SK-N-MC (cell line): ENCODE data around the gene TBC1D10B.

Source experiments
- DNase-seq: peaks from one replicate; pipeline ENCODE4 v3.0.0-alpha.2; 2011; ENCODE audit warnings: low read depth, low spot score
- H3K27ac ChIP-seq: fragments of 200-600 bp; sonication (generic); 2 replicates; pipeline ENCODE4 v1.5.1; 2016; ENCODE audit warnings: mixed run types
- H3K36me3 ChIP-seq: fragments of 200-600 bp; sonication (generic); 2 replicates; pipeline ENCODE4 v1.6.1; 2017; ENCODE audit warnings: antibody characterized with exemption, low read length, mixed read lengths; ENCODE audit not compliant: insufficient read depth
- H3K4me3 ChIP-seq: fragments of 200-600 bp; sonication (generic); 2 replicates; pipeline ENCODE4 v1.5.1; 2016
- H3K9ac ChIP-seq: fragments of 200-600 bp; sonication (generic); 2 replicates; pipeline ENCODE4 v1.8.0; 2017; ENCODE audit warnings: mixed run types, mixed read lengths; ENCODE audit not compliant: insufficient read length
- H3K9me3 ChIP-seq: fragments of 200-600 bp; sonication (generic); 2 replicates; pipeline ENCODE4 v1.6.1; 2017; ENCODE audit warnings: low read depth, mild to moderate bottlenecking, antibody characterized with exemption, low read length, moderate library complexity, mixed read lengths
- EZH2 ChIP-seq: fragments of 200-600 bp; sonication (generic); IDR thresholded peaks from one replicate; pipeline ENCODE4 v1.6.1; 2017; ENCODE audit warnings: antibody characterized with exemption
- FOXP2 ChIP-seq: optimal IDR thresholded peaks from 2 replicates; pipeline ENCODE3; 2011; ENCODE audit warnings: mild to moderate bottlenecking, moderate library complexity; ENCODE audit not compliant: insufficient read depth; ENCODE audit errors: extremely low read length, control extremely low read depth
- POLR2AphosphoS5 ChIP-seq: IDR thresholded peaks from 2 replicates; pipeline ENCODE4 v1.6.1; 2012; ENCODE audit warnings: mild to moderate bottlenecking, low read depth, low read length, borderline replicate concordance

The TBC1D10B gene

GRCh38 chr16:30369938-30370455 lies 297 bp downstream of the TBC1D10B start:
- TF ChIP-seq EZH2 (no peak), POLR2AphosphoS5 (0 out of 2 replicates have a peak, but pooled peaks have one; percentile 17), FOXP2 (no peak)
- H3K9ac ChIP-seq = peak overlapping the region; percentile 78
- no peaks in the 10 kb centered on the region for H3K9me3 ChIP-seq
- no peak overlapping the region for H3K27ac ChIP-seq
- H3K4me3 ChIP-seq = peak overlapping the region; percentile 82
- no peak for DNase-seq
- peaks cover 9% of the 10 kb centered on the region; the same call in 1 of the 2 replicates for H3K36me3 ChIP-seq

- no peak for DNase-seq
- H3K9me3 ChIP-seq = no peaks in the 10 kb centered on the region
- peaks cover 15% of the 10 kb centered on the region; the same call in 1 of the 2 replicates for H3K36me3 ChIP-seq
- peak overlapping the region; percentile 78 for H3K9ac ChIP-seq
- TF ChIP-seq EZH2 (no peak), POLR2AphosphoS5 (no peak), FOXP2 (no peak)
- peak overlapping the region; percentile 82 for H3K4me3 ChIP-seq
- H3K27ac ChIP-seq = no peak overlapping the region
Observed at GRCh38 chr16:30369091-30369937, 980 bp downstream of the TBC1D10B start.

GRCh38 chr16:30368792-30369090 lies 1.6 kb downstream of the TBC1D10B start:
- H3K9ac ChIP-seq = peak overlapping the region; percentile 78
- peaks cover 16% of the 10 kb centered on the region; the same call in 1 of the 2 replicates for H3K36me3 ChIP-seq
- TF ChIP-seq POLR2AphosphoS5 (no peak), EZH2 (no peak), FOXP2 (no peak)
- H3K4me3 ChIP-seq = peak overlapping the region; percentile 82
- H3K27ac ChIP-seq = no peak overlapping the region
- no peaks in the 10 kb centered on the region for H3K9me3 ChIP-seq
- DNase-seq = no peak

GRCh38 chr16:30368122-30368791 lies 2.0 kb downstream of the TBC1D10B start:
- H3K4me3 ChIP-seq = peak overlapping the region; percentile 82
- no peak overlapping the region for H3K27ac ChIP-seq
- TF ChIP-seq POLR2AphosphoS5 (no peak), EZH2 (no peak), FOXP2 (no peak)
- H3K36me3 ChIP-seq = peaks cover 16% of the 10 kb centered on the region; the same call in 1 of the 2 replicates
- peak overlapping the region; percentile 78 for H3K9ac ChIP-seq
- H3K9me3 ChIP-seq = no peaks in the 10 kb centered on the region
- DNase-seq = no peak

GRCh38 chr16:30367349-30368009 lies 2.8 kb downstream of the TBC1D10B start:
- no peak for TF ChIP-seq EZH2
- TF ChIP-seq FOXP2 = no peak
- TF ChIP-seq POLR2AphosphoS5 = no peak
- H3K36me3 ChIP-seq = peaks cover 22% of the 10 kb centered on the region; the same call in 1 of the 2 replicates
- peak overlapping the region; percentile 78 for H3K9ac ChIP-seq
- peak overlapping the region; percentile 82 for H3K4me3 ChIP-seq
- H3K9me3 ChIP-seq = no peaks in the 10 kb centered on the region
- no peak overlapping the region for H3K27ac ChIP-seq
- DNase-seq = no peak

GRCh38 chr16:30366511-30366910 lies 3.8 kb downstream of the TBC1D10B start:
- no peak for DNase-seq
- Histone ChIP-seq H3K27ac (no peak overlapping the region), H3K9ac (no peak overlapping the region), H3K36me3 (peaks cover 25% of the 10 kb centered on the region; the same call in 1 of the 2 replicates), H3K4me3 (no peak overlapping the region), H3K9me3 (no peaks in the 10 kb centered on the region)
- TF ChIP-seq EZH2 (no peak), FOXP2 (no peak), POLR2AphosphoS5 (no peak)

GRCh38 chr16:30365200-30365599 lies 5.1 kb downstream of the TBC1D10B start:
- Histone ChIP-seq H3K9me3 (no peaks in the 10 kb centered on the region), H3K4me3 (no peak overlapping the region), H3K36me3 (peaks cover 25% of the 10 kb centered on the region; the same call in 1 of the 2 replicates), H3K27ac (no peak overlapping the region), H3K9ac (no peak overlapping the region)
- TF ChIP-seq POLR2AphosphoS5 = no peak
- TF ChIP-seq EZH2 = no peak
- TF ChIP-seq FOXP2 = no peak
- no peak for DNase-seq

GRCh38 chr16:30361180-30361579 lies 9.1 kb downstream of the TBC1D10B start:
- H3K9me3 ChIP-seq = no peaks in the 10 kb centered on the region
- no peak overlapping the region for H3K27ac ChIP-seq
- H3K4me3 ChIP-seq = no peak overlapping the region
- DNase-seq = no peak
- H3K9ac ChIP-seq = no peak overlapping the region
- TF ChIP-seq EZH2 (no peak), POLR2AphosphoS5 (no peak), FOXP2 (no peak)
- H3K36me3 ChIP-seq = peaks cover 41% of the 10 kb centered on the region; the same call in 1 of the 2 replicates

- Histone ChIP-seq H3K9ac (no peak overlapping the region), H3K36me3 (peaks cover 35% of the 10 kb centered on the region; the same call in 1 of the 2 replicates), H3K9me3 (no peaks in the 10 kb centered on the region), H3K4me3 (no peak overlapping the region), H3K27ac (no peak overlapping the region)
- no peak for DNase-seq
- TF ChIP-seq FOXP2 (no peak), EZH2 (no peak), POLR2AphosphoS5 (no peak)
Observed at GRCh38 chr16:30359871-30360170, 10.5 kb downstream of the TBC1D10B start.
